SK-N-SH treated with all-trans-retinoic acid at 6 μM for 48 hours (cell line): ENCODE data around the gene ADAD1.

Experiments
- ATAC-seq: fragments of 200-7000 bp; cut with Tn5 transposase; 3 replicates; pipeline ENCODE4 v1.9.1; 2020; ENCODE audit warnings: mild to moderate bottlenecking, moderate library complexity
- ARNTL ChIP-seq: fragments of 450-650 bp; formaldehyde crosslinking; IDR thresholded peaks from 2 replicates; pipeline ENCODE4 v1.5.0; 2020; ENCODE audit warnings: low read depth, mild to moderate bottlenecking, moderate library complexity, borderline replicate concordance
- BACH2 ChIP-seq: fragments of 250-450 bp; sonication (Bioruptor Pico); IDR thresholded peaks from 2 replicates; pipeline ENCODE4 v1.9.0; 2021; ENCODE audit warnings: mild to moderate bottlenecking, borderline replicate concordance
- CSDC2 ChIP-seq: fragments of 250-450 bp; sonication (Bioruptor Pico); IDR thresholded peaks from 2 replicates; pipeline ENCODE4 v1.5.0; 2020; ENCODE audit warnings: mild to moderate bottlenecking, moderate library complexity
- ESRRG ChIP-seq: fragments of 250-450 bp; sonication (Bioruptor Pico); IDR thresholded peaks from 2 replicates; pipeline ENCODE4 v1.6.1; 2021; ENCODE audit warnings: mild to moderate bottlenecking
- GLIS3 ChIP-seq: fragments of 250-450 bp; sonication (Bioruptor Pico); IDR thresholded peaks from 2 replicates; pipeline ENCODE4 v1.5.0; 2020; ENCODE audit warnings: mild to moderate bottlenecking, moderate library complexity
- ISL1 ChIP-seq: fragments of 250-450 bp; sonication (Bioruptor Pico); IDR thresholded peaks from 2 replicates; pipeline ENCODE4 v2.1.2; 2022; ENCODE audit warnings: mild to moderate bottlenecking, moderate library complexity
- OSR1 ChIP-seq: fragments of 250-450 bp; sonication (Bioruptor Pico); IDR thresholded peaks from 2 replicates; pipeline ENCODE4 v1.8.0; 2022; ENCODE audit warnings: moderate library complexity, mild to moderate bottlenecking, inconsistent platforms
- PPARA ChIP-seq: fragments of 250-450 bp; sonication (Bioruptor Pico); IDR thresholded peaks from 2 replicates; pipeline ENCODE4 v1.5.0; 2020; ENCODE audit warnings: mild to moderate bottlenecking, borderline replicate concordance
- RARB ChIP-seq: fragments of 250-450 bp; sonication (Bioruptor Pico); IDR thresholded peaks from 2 replicates; pipeline ENCODE4 v1.8.0; 2021; ENCODE audit warnings: mild to moderate bottlenecking, moderate library complexity
- SNAI2 ChIP-seq: fragments of 250-450 bp; sonication (Bioruptor Pico); IDR thresholded peaks from 2 replicates; pipeline ENCODE4 v1.5.0; 2020; ENCODE audit warnings: mild to moderate bottlenecking, moderate library complexity
- TCF4 ChIP-seq: fragments of 250-450 bp; sonication (Bioruptor Pico); IDR thresholded peaks from 2 replicates; pipeline ENCODE4 v1.8.0; 2021; ENCODE audit warnings: mild to moderate bottlenecking, moderate library complexity, borderline replicate concordance
- TOX ChIP-seq: fragments of 250-450 bp; sonication (Bioruptor Pico); IDR thresholded peaks from 2 replicates; pipeline ENCODE4 v1.8.0; 2021; ENCODE audit warnings: mild to moderate bottlenecking, moderate library complexity, borderline replicate concordance
- ZC3H10 ChIP-seq: fragments of 250-450 bp; sonication (Bioruptor Pico); IDR thresholded peaks from 2 replicates; pipeline ENCODE4 v1.5.1; 2021; ENCODE audit warnings: mild to moderate bottlenecking, moderate library complexity
- ZFP3 ChIP-seq: fragments of 250-450 bp; sonication (Bioruptor Pico); IDR thresholded peaks from 2 replicates; pipeline ENCODE4 v1.5.0; 2020; ENCODE audit warnings: mild to moderate bottlenecking, moderate library complexity
- ZFP30 ChIP-seq: fragments of 450-650 bp; formaldehyde crosslinking; IDR thresholded peaks from 2 replicates; pipeline ENCODE4 v1.5.0; 2022; ENCODE audit warnings: mild to moderate bottlenecking, moderate library complexity
- ZNF565 ChIP-seq: fragments of 450-650 bp; formaldehyde crosslinking; conservative IDR thresholded peaks from 2 replicates; pipeline ENCODE4 v1.5.0; 2020; ENCODE audit warnings: low read depth, mild to moderate bottlenecking, moderate library complexity
- ZNF70 ChIP-seq: fragments of 450-650 bp; formaldehyde crosslinking; IDR thresholded peaks from 2 replicates; pipeline ENCODE4 v1.5.0; 2020; ENCODE audit warnings: mild to moderate bottlenecking, moderate library complexity
- ZNF8 ChIP-seq: fragments of 450-650 bp; formaldehyde crosslinking; IDR thresholded peaks from 2 replicates; pipeline ENCODE4 v1.5.0; 2020; ENCODE audit warnings: mild to moderate bottlenecking, moderate library complexity
- TF ChIP-seq, protein P1 (sequence below): fragments of 250-450 bp; sonication (Bioruptor Pico); IDR thresholded peaks from 2 replicates; pipeline ENCODE4 v1.5.1; 2021; ENCODE audit warnings: mild to moderate bottlenecking, moderate library complexity
- TF ChIP-seq, protein P2 (sequence below): fragments of 250-450 bp; sonication (Bioruptor Pico); IDR thresholded peaks from 2 replicates; pipeline ENCODE4 v1.5.1; 2020; ENCODE audit warnings: low read depth, mild to moderate bottlenecking, moderate library complexity
- TF ChIP-seq, protein P3 (sequence below): fragments of 250-450 bp; sonication (Bioruptor Pico); IDR thresholded peaks from 2 replicates; pipeline ENCODE4 v1.8.0; 2020; ENCODE audit warnings: mild to moderate bottlenecking, moderate library complexity, borderline replicate concordance
- TF ChIP-seq, protein P4 (sequence below): fragments of 250-450 bp; sonication (Bioruptor Pico); IDR thresholded peaks from 2 replicates; pipeline ENCODE4 v1.8.0; 2021; ENCODE audit warnings: low read depth, mild to moderate bottlenecking, moderate library complexity, borderline replicate concordance
- TF ChIP-seq, protein P5 (sequence below): fragments of 250-450 bp; sonication (Bioruptor Pico); IDR thresholded peaks from 2 replicates; pipeline ENCODE4 v1.5.0; 2020; ENCODE audit warnings: mild to moderate bottlenecking, moderate library complexity

The ADAD1 gene

DNA sequence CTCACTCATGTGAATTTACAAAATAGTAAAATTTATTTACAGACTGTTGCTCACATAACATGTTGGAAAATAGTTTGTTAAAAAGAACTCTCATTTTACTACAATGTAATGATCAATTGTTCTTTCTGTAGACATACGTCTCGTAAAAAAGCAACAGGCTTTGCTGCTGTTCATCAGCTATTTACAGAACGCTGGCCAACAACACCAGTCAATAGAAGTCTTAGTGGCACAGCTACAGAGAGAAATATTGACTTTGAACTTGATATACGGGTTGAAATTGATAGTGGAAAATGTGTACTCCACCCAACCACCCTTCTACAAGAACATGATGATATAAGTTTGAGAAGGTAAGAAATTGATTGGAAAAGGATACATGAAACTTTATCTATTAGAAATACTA, 47.6 kb upstream of the ADAD1 start:
- ATAC-seq: no peak
- TF ChIP-seq ISL1 (CRISPR knock-in tag) (no peak), ZFP30 (CRISPR knock-in tag) (no peak), SNAI2 (CRISPR knock-in tag) (no peak), ESRRG (no peak), PPARA (CRISPR knock-in tag) (no peak), ZNF565 (no peak), ZFP3 (CRISPR knock-in tag) (no peak), RARB (CRISPR knock-in tag) (no peak), ZC3H10 (no peak), TOX (no peak), ZNF70 (no peak), OSR1 (no peak), BACH2 (CRISPR knock-in tag) (no peak), TCF4 (CRISPR knock-in tag) (no peak)
- TF ChIP-seq, protein P1, sequence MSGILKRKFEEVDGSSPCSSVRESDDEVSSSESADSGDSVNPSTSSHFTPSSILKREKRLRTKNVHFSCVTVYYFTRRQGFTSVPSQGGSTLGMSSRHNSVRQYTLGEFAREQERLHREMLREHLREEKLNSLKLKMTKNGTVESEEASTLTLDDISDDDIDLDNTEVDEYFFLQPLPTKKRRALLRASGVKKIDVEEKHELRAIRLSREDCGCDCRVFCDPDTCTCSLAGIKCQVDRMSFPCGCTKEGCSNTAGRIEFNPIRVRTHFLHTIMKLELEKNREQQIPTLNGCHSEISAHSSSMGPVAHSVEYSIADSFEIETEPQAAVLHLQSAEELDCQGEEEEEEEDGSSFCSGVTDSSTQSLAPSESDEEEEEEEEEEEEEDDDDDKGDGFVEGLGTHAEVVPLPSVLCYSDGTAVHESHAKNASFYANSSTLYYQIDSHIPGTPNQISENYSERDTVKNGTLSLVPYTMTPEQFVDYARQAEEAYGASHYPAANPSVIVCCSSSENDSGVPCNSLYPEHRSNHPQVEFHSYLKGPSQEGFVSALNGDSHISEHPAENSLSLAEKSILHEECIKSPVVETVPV (CRISPR knock-in tag): no peak
- TF ChIP-seq, protein P2, sequence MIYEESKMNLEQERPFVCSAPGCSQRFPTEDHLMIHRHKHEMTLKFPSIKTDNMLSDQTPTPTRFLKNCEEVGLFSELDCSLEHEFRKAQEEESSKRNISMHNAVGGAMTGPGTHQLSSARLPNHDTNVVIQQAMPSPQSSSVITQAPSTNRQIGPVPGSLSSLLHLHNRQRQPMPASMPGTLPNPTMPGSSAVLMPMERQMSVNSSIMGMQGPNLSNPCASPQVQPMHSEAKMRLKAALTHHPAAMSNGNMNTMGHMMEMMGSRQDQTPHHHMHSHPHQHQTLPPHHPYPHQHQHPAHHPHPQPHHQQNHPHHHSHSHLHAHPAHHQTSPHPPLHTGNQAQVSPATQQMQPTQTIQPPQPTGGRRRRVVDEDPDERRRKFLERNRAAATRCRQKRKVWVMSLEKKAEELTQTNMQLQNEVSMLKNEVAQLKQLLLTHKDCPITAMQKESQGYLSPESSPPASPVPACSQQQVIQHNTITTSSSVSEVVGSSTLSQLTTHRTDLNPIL (CRISPR knock-in tag): no peak

DNA sequence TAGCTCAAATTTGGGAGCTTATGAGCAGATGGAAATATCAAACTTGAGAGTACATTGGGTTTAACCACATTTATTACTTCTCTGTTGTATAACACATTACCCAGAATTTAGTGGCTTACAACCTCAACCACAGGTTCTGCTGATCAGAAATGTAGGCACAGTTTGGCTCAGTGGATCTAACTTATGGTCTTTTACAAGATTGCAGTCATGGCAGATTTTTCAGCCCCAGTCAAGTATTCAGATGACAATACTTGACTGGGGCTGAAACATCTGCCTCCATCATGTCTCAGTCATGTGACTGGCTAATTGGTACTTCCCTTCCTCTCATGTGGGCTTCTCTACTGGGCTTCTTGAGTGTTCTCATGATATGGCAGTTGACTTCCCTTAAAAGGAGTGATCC, 44.0 kb upstream of the ADAD1 start:
- no peak for ATAC-seq
- TF ChIP-seq ZNF70 (no peak), ESRRG (no peak), TOX (no peak), PPARA (CRISPR knock-in tag) (no peak), ZFP3 (CRISPR knock-in tag) (no peak), SNAI2 (CRISPR knock-in tag) (no peak), ZFP30 (CRISPR knock-in tag) (no peak), RARB (CRISPR knock-in tag) (no peak)
- TF ChIP-seq, protein P3, sequence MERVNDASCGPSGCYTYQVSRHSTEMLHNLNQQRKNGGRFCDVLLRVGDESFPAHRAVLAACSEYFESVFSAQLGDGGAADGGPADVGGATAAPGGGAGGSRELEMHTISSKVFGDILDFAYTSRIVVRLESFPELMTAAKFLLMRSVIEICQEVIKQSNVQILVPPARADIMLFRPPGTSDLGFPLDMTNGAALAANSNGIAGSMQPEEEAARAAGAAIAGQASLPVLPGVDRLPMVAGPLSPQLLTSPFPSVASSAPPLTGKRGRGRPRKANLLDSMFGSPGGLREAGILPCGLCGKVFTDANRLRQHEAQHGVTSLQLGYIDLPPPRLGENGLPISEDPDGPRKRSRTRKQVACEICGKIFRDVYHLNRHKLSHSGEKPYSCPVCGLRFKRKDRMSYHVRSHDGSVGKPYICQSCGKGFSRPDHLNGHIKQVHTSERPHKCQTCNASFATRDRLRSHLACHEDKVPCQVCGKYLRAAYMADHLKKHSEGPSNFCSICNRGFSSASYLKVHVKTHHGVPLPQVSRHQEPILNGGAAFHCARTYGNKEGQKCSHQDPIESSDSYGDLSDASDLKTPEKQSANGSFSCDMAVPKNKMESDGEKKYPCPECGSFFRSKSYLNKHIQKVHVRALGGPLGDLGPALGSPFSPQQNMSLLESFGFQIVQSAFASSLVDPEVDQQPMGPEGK (CRISPR knock-in tag): no peak
- TF ChIP-seq, protein P4, sequence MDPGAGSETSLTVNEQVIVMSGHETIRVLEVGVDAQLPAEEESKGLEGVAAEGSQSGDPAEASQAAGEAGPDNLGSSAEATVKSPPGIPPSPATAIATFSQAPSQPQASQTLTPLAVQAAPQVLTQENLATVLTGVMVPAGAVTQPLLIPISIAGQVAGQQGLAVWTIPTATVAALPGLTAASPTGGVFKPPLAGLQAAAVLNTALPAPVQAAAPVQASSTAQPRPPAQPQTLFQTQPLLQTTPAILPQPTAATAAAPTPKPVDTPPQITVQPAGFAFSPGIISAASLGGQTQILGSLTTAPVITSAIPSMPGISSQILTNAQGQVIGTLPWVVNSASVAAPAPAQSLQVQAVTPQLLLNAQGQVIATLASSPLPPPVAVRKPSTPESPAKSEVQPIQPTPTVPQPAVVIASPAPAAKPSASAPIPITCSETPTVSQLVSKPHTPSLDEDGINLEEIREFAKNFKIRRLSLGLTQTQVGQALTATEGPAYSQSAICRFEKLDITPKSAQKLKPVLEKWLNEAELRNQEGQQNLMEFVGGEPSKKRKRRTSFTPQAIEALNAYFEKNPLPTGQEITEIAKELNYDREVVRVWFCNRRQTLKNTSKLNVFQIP (CRISPR knock-in tag): no peak

DNA sequence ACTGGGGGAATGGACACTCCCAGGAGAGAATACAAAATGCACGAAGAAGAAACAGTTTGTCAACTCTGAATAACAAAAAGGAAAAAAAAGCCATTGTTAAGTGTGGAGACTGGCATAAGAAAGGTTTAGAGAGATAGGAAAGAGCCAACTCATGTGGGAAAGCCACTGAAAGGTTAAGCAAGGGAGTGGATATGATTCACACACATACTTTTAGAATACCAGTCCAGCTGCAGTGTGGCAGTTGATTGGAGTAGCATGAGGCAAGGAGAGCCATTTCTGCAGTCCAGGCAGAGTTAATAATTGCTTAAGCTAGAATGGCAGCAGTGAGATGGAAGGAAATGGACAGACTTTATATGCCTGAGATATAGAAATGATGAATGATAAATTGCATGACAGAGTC, 36.9 kb upstream of the ADAD1 start:
- no peak; the same call in 2 of the 3 replicates for ATAC-seq
- TF ChIP-seq TCF4 (CRISPR knock-in tag): no peak
- no peak for TF ChIP-seq BACH2 (CRISPR knock-in tag)
- no peak for TF ChIP-seq ZC3H10
- TF ChIP-seq, protein P3 (CRISPR knock-in tag): no peak
- no peak for TF ChIP-seq ZFP30 (CRISPR knock-in tag)
- TF ChIP-seq ZFP3 (CRISPR knock-in tag): no peak
- no peak for TF ChIP-seq ZNF70
- TF ChIP-seq SNAI2 (CRISPR knock-in tag): no peak
- TF ChIP-seq, protein P1 (CRISPR knock-in tag): no peak
- TF ChIP-seq ZNF565: no peak
- TF ChIP-seq, protein P5, sequence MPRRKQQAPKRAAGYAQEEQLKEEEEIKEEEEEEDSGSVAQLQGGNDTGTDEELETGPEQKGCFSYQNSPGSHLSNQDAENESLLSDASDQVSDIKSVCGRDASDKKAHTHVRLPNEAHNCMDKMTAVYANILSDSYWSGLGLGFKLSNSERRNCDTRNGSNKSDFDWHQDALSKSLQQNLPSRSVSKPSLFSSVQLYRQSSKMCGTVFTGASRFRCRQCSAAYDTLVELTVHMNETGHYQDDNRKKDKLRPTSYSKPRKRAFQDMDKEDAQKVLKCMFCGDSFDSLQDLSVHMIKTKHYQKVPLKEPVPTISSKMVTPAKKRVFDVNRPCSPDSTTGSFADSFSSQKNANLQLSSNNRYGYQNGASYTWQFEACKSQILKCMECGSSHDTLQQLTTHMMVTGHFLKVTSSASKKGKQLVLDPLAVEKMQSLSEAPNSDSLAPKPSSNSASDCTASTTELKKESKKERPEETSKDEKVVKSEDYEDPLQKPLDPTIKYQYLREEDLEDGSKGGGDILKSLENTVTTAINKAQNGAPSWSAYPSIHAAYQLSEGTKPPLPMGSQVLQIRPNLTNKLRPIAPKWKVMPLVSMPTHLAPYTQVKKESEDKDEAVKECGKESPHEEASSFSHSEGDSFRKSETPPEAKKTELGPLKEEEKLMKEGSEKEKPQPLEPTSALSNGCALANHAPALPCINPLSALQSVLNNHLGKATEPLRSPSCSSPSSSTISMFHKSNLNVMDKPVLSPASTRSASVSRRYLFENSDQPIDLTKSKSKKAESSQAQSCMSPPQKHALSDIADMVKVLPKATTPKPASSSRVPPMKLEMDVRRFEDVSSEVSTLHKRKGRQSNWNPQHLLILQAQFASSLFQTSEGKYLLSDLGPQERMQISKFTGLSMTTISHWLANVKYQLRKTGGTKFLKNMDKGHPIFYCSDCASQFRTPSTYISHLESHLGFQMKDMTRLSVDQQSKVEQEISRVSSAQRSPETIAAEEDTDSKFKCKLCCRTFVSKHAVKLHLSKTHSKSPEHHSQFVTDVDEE: no peak
- no peak for TF ChIP-seq ZNF8 (CRISPR knock-in tag)
- no peak for TF ChIP-seq GLIS3 (CRISPR knock-in tag)
- no peak for TF ChIP-seq TOX
- no peak for TF ChIP-seq ISL1 (CRISPR knock-in tag)
- no peak for TF ChIP-seq ARNTL (CRISPR knock-in tag)
- TF ChIP-seq CSDC2 (CRISPR knock-in tag): no peak
- TF ChIP-seq, protein P4 (CRISPR knock-in tag): no peak
- no peak for TF ChIP-seq ESRRG
